AG10803 (cell line): ENCODE measurements around the gene FNTB.

Experiments used
- DNase-seq: peaks from one replicate; pipeline ENCODE4 v3.0.0; 2010; ENCODE audit warnings: low read depth
- H3K4me3 ChIP-seq: 2 replicates; pipeline ENCODE4 v1.5.1; 2011; ENCODE audit warnings: mild to moderate bottlenecking, low read length, control low read depth
- TF ChIP-seq, protein P1 (sequence below): conservative IDR thresholded peaks from 2 replicates; pipeline ENCODE4 v1.5.1; 2011; ENCODE audit warnings: mild to moderate bottlenecking, low read length, control low read depth, inconsistent platforms

Gene FNTB

DNA sequence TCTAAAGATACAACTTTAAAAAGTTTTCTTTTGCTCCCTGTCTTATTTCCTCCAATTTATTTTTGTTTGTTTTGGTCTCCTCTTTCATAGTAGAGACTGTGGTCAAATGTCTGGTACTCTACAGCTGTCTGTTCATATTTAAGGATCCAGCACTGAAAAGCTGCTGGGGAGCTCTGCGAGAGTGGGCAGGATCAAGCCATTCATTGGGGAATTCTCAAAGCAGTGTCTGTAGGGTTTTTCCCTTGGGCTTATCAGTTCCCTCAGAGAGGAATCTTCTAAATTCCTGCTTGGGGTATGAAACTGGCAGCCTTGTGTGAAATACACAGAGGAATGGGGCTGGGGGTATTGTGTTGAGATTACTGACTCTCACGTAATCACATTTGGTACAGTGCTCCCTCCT is 52.3 kb downstream of the FNTB start:
- no peak overlapping the region for H3K4me3 ChIP-seq
- TF ChIP-seq, protein P1, sequence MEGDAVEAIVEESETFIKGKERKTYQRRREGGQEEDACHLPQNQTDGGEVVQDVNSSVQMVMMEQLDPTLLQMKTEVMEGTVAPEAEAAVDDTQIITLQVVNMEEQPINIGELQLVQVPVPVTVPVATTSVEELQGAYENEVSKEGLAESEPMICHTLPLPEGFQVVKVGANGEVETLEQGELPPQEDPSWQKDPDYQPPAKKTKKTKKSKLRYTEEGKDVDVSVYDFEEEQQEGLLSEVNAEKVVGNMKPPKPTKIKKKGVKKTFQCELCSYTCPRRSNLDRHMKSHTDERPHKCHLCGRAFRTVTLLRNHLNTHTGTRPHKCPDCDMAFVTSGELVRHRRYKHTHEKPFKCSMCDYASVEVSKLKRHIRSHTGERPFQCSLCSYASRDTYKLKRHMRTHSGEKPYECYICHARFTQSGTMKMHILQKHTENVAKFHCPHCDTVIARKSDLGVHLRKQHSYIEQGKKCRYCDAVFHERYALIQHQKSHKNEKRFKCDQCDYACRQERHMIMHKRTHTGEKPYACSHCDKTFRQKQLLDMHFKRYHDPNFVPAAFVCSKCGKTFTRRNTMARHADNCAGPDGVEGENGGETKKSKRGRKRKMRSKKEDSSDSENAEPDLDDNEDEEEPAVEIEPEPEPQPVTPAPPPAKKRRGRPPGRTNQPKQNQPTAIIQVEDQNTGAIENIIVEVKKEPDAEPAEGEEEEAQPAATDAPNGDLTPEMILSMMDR = no peak
- DNase-seq = no peak

DNA sequence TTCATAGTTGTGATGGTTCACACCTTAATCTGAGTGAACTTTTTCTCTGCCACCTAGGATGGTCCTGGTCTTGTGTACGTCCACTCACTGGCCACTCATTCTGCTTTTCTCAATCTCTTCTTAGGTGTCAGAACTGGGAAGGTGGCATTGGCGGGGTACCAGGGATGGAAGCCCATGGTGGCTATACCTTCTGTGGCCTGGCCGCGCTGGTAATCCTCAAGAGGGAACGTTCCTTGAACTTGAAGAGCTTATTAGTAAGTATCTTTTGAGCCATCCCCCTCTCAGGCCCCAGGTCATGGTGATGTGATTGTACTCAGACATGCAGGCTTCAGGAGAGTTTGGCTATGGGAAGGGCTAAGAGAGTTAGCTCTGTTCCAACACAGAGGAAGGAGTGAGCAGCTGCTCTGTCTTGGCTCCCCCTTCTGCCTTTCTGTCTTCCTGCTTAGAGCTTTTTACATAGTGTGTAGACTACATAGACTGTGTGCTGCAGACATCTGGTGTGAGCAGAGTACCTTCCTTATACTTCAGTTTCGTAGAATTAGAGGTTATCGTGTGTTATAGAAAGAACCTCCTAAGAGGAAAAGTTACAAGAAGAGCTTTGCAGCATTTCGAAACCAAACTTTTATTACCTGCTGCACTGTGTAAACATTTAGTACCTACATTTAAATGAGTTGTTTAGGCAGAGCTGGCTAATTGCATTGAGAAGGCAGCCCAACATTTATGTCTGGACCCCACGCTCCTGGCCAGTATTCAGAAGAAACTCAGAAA is 54.2 kb downstream of the FNTB start:
- TF ChIP-seq, protein P1 = no peak
- H3K4me3 ChIP-seq = no peak overlapping the region
- no peak for DNase-seq

DNA sequence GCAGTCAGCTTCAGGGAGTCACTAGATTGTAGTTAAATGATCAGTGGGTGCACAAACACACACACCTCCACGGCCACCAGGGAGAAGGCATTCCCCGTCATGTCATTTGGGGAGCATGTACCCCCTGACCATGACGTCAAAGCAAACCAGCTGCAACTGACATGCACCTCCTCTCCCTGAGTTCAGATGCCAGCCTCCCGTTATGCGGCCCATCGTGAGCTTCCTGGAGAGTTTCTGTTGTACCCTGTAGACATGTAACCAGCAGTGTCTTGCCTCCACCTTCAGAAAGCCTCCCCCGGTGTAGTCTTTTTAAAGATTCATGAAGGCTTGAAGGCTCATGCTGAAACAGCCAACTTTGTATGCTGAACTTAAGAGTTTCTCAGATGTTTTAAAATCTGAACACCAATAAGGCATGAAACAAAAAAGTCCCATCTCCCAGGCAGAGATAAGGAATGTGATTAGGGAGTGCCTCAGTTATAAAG is 54.8 kb downstream of the FNTB start:
- no peak overlapping the region for H3K4me3 ChIP-seq
- DNase-seq = no peak
- TF ChIP-seq, protein P1 = no peak

DNA sequence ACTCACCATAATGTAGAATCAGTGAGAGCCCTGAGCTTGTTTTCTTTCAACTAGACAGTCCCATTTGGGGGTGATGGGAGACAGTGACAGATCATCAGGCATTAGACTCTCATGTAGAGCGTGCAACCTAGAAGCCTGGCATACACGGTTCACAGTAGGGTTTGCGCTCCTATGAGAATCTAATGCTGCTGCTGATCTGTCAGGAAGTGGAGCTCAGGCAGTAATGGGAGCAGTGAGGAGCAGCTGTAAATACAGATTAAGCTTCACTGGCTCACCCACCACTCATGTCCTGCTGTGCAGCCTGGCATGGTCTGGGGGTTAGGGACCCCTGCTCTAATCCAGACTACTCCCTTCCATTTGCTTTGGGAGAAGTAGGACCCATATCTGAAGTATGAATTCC is 55.6 kb downstream of the FNTB start:
- TF ChIP-seq, protein P1 = no peak
- no peak overlapping the region for H3K4me3 ChIP-seq
- DNase-seq = no peak

DNA sequence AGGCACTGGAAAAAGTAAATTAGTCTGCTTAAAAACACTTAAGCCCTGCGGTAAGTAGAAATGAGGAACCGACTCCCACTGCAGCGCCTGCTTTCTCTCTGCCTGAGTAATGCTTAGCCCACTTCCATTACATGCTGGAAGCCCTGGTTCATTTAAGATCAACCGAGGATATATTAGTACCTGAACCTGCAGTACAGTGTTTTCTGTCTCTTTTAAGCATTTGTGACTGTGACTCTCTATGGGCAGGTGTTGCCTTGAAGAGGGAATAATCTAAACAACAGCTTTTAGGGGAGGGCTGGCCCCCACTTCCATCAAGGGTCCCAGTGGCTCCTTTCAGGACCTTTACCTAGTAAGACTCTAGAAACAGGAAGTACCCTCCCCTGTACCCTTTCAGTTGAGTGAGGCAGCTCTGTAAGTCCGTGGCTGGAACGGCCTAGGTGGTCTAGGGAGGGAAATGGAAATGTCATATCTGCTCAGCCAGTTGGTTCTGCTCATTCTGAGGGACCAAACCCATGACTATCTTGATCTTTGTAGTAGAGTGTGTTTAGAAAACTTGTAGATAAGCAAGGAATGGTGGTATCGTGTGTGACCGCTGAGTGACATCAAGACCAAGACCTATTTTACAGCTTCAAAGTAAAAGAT is 56.2 kb downstream of the FNTB start:
- no peak overlapping the region for H3K4me3 ChIP-seq
- no peak for DNase-seq
- TF ChIP-seq, protein P1 = no peak

DNA sequence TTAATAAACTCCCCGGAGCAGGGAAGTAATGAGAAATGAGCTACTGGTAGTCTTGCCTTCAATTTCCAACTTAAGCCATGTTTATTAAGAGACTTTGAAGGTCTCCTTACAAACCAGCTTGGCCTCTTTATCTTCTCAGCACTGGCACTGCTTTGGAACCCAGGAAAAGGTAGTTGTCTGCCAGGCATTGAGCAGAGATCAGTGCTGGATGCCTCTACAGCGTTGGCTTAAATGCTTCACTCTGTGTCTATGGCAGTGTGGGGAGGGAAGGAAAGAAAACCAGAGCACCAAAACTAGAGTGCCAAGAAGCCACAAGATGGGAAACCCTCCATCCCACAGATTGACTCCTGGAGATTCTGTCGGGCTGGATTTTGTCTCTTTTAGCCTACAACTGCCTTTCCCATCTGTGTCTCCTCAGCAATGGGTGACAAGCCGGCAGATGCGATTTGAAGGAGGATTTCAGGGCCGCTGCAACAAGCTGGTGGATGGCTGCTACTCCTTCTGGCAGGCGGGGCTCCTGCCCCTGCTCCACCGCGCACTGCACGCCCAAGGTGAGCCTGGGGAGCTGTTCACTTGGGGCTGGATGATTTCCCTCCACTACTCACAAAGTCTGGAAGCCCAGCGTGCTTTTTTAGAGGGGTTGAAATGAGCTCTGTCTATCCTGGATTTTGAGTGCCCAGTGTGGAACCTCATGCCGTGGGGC is 57.3 kb downstream of the FNTB start:
- no peak for DNase-seq
- TF ChIP-seq, protein P1 = no peak
- no peak overlapping the region for H3K4me3 ChIP-seq
